ENCODE data around the gene KNTC1.
"Not testable (repeated sequence)": the region's sequence is repeated elsewhere in the genome, so short reads cannot be mapped to it uniquely, and the experiment has no call there.

KNTC1 gene

GRCh38 chr12:122505419-122506051 is 21.5 kb upstream of the KNTC1 start:
- no peak for DNase-seq (ENCODE audit: low read depth)

DNA sequence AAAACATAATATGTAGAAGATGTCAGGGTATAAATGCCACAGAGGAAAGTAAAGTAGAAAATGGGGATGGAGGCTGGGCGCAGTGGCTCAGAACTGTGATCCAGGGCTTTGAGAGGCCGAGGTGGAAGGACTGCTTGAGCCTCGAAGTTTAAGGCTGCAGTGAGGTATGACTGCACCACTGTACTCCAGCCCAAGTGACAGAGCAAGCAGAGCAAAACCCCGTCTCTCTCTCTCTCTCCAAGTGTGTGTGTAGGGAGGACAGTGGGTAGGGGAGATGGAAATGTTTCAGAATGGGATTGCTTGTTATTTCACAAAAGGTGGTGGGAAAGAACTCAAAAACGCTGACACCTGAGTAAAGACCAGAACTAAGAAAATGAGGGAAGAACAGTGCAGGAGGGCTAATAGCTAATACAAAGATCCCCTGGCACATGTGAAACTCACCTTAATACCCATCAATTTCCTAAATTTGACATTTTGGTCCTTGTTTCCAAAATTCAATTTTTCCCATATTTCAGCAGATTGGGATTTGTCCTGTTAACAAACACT is 20.6 kb upstream of the KNTC1 start:
- no peak for DNase-seq (ENCODE audit: low read depth)

DNA sequence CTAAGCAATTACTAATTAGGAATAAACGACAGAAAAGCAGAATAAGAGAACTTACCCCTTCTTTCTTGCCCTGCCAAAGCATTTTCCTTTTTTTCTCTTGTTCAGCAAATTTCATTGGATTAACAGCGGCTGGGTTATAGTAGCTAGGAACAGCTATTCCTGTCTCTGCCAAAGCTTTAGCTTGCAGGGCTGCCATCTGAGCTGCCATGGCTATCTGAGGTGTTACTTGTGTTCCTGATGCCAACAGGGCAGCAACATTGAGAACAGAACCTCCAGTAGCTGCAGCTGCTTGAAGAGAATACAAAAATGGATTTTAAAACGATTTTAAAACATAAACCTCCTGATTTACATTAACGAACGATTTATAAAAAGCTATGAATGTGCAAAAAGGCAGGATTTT is 18.9 kb upstream of the KNTC1 start:
- no peak for DNase-seq (ENCODE audit: low read depth)

DNA sequence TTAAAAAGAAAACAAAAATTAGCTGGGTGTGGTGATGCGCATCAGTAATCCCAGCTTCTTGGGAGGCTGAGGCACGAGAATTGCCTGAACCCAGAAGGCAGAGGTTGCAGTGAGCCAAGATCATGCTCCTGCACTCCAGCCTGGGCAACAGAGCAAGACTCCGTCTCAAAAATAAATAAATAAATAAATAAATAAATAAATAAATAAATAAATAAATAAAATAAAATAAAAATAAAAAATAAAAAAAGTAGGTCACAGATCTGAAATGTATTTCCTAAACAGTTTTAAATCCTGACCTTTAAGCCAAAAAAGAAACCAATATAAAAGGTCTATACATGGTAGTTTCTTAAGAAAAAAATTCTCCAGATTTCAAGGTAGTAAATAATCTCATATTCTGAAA is 14.0 kb upstream of the KNTC1 start:
- not testable (repeated sequence) for DNase-seq (ENCODE audit: low read depth)

DNA sequence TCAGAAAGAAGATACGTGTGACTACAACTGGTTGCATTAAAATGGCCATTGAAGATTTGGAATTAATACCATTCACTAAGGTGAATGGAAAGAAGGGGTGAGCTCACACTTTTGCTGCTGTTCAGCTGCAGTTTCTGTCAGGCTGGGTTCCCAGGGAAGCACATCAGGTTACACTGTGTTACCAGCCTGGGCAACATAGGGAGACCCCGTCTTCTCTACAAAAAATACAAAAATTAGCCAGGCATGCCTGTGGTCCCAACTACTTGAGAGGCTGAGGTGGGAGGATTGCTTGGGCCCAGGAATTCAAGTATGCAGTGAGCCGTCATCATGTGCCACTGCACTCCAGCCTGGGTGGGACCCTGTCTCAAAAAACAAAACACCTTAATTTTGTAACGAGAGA is 13.4 kb upstream of the KNTC1 start:
- no peak for DNase-seq (ENCODE audit: low read depth)

GRCh38 chr12:122515275-122515674 is 11.8 kb upstream of the KNTC1 start:
- no peak for DNase-seq (ENCODE audit: low read depth)

DNA sequence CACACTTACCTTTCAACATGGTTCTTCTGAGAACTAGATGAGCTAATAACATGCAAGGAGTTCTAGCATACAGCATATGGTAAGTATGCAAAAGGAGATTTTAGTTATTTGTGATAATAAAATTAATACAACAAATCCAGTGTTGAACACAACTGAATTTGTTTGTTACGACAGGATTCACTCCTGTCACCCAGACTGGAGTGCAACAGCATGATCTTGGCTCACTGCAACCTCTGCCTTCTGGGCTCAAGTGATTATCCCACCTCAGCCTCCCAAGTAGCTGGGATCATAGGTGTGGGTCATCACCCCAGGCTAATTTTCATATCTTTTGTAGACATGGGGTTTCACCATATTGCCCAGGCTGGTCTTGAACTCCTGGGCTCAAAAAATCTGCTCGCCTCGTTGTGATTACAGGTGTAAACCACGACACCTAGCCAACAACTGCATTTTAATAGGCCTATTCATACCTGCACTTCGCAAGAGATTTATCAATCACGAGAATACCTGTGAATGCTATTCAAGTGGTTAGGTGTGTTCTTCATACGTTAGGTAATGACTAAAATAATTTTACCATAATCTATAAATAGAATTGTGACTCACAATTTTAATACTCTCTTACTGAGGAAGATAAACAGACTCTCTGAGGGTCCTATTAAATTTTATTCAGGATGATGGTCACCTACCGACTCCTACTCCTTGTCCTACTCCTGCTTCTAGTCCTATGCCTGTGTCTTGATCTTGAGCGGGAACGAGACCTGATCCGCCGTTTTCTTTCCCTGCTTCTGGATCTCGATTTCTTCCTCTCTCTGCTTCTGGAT is 10.3 kb upstream of the KNTC1 start:
- DNase-seq (ENCODE audit: low read depth): no peak

DNA sequence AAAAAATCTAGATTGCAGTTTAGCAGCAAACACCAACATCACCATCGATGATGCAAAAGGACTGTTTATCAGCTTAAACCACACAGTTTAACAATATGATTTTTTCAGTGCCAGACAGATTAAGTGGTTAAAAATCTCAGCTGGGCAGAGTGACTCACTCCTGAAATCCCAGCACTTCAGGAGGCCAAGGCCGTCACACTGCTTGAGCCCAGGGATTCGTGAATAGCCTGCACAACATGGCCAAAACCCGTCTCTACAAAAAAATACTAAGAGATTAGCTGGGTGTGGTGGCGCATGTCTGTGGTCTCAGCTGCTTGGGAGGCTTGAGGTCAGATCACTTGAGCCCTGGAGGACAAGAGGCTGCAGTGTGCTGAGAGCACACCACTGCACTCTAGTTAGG is 9.2 kb upstream of the KNTC1 start:
- no peak for DNase-seq (ENCODE audit: low read depth)

DNA sequence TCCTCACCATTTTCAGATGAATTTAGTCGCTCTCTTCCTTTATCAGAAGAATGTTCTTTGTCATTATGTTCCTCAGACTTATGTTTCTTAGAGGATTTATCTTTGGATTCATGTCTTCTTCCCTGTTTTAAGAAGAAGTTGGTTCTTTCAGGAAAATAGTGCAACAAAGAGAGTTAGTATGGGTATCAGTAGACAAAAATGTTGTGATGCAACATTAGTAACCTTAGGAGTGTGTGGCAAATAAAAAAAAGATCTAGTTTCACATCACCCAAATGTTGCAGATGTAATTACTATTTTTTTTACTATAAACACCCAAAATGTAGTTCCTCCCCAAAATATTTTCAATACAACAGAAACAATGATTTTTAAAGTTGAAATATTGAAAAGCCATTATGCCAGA is 8.1 kb upstream of the KNTC1 start:
- DNase-seq (ENCODE audit: low read depth): no peak

DNA sequence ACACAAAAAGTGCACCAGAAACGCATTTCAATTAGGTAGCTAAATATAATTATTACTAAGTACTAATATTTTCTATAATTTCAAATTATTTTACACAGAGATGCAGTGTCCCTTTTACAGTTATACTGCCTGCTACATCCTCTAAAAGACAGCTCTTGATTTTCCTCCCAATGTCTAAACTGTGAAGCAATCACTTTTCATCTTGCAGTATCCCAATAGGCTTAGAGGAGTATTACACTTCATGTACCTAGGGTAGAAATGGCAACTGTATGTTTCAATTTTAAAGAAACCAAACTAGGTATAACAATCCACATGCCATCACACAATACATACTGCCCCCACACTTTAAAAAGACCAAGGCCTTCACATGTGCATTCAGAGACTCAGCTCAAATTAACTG is 7.6 kb upstream of the KNTC1 start:
- no peak for DNase-seq (ENCODE audit: low read depth)

GRCh38 chr12:122520676-122521075 is 6.4 kb upstream of the KNTC1 start:
- no peak for DNase-seq (ENCODE audit: low read depth)

- DNase-seq (ENCODE audit: low read depth): no peak
These were observed 3.8 kb upstream of the KNTC1 start for GRCh38 chr12:122523280-122523679.

DNA sequence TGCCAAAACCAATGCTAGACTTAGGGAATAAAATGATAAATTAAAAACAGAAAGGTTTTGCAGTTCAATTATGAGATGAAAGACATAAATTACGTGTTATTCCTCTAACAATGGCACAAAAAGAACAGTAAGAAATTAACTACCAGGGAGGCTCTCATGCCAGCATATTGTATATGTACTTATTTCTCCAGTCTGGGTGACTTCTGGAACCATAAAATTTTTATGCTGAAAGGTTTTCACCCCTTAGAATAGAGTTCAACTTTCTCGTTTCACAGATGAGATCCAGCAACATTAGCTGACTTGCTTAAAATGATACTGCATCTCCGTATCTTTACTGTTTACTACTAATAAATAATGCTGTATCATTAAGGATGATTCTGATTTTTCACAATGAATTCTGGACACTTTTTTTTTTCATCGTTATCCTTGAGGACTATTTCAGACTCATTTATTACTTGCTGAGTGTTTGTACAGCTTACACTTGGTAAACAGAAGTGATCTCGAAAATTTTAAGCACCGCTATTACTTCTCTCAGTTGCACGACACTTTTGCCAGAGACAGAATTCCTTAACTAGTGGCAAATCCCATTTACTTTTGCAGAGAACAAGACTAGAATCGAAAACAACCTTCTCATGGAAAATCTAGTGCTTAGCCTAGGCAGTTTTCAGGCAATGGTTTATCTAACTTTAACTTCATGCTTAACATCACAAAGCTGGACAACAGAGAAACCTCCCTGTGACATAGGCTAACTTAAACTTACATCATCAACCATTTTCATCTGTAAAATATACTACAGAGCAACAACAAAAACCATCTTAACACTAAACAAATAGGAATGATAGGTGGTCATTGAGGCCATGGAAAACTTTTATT is 3.0 kb upstream of the KNTC1 start:
- no peak for DNase-seq (ENCODE audit: low read depth)

DNA sequence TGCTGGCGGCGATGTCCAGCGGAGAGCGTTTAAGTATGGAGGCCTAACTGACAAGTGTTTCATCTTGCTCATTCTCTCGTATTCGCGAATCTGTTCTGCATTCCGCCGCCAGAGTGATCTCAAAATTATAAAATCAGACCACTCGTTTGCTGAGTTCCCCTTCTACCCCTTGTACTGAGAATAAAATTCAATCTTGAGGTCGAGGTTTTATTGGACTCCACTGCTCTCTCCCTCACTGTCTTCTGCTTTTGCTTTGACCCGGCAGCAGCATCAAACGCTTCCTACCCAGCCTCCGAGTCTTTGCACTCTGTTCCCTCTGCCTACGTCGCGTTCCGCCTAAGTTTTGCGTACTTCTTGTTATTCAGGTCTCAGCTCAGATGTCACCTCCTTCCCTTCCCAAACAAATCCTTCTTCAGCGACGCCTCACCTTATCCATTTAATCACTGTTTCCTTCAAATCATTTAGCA is 462 bp downstream of the KNTC1 start:
- no peak for DNase-seq (ENCODE audit: low read depth)

DNA sequence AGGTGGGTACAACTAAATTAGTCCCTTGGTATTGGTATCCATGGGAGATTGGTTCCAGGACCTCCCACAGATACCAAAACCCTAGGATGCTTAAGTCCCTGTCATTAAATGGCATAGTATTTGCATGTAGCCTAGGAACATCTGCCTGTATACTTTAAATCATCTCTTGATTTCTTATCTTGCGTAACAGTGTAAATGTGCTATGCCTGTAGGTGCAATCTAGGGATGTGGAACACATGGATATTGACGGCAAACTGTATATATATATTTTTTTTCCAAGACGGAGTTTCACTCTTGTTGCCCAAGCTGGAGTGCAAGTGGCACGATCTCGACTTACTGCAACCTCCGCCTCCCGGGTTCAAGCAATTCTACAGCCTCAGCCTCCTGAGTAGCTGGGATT is 1.5 kb downstream of the KNTC1 start:
- no peak for DNase-seq (ENCODE audit: low read depth)

GRCh38 chr12:122528992-122529391 is 1.9 kb downstream of the KNTC1 start:
- no peak for DNase-seq (ENCODE audit: low read depth)

- DNase-seq (ENCODE audit: low read depth): no peak
These were observed 6.8 kb downstream of the KNTC1 start for GRCh38 chr12:122533856-122534255.

- DNase-seq (ENCODE audit: low read depth): no peak
These were observed 10.0 kb downstream of the KNTC1 start for GRCh38 chr12:122537021-122537420.

- DNase-seq (ENCODE audit: low read depth): no peak
These were observed 11.4 kb downstream of the KNTC1 start for GRCh38 chr12:122538496-122538895.

DNA sequence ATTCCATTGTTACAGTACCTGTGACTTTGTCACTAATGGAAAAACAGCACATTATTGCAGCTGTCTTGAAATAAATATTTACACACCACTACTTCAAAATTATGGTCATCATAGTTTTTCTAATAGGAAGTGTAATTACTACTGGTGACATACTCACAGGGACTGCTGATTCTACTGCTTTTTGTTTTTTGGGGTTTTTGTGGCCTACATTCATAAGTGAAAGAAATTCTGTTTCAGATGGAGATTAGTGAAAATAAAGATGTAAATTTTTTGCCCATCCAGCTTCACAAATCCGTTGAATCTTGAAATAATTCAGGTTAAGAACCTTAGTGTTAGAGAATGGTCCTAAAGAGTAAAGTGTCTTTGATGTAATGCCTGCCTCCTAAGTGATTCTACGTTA is 17.5 kb downstream of the KNTC1 start:
- no peak for DNase-seq (ENCODE audit: low read depth)

DNA sequence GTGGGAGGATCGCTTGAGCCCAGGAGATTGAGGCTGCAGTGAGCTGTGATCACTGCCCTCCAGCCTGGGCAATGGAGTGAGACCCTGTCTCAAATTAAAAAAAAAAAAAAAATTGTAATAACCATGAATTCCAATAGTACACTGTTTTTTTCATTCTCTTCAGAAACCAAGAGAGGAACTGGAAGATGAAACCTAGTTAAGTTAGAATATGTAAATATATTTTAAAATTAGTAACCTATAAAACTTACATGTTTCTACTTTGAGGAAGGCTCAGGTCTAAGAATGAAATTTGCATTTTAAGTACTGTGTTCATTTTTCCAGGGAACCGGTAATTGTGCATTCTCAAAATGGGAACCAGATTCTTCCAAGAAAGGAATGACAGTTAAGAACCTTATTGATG is 18.8 kb downstream of the KNTC1 start:
- no peak for DNase-seq (ENCODE audit: low read depth)

DNA sequence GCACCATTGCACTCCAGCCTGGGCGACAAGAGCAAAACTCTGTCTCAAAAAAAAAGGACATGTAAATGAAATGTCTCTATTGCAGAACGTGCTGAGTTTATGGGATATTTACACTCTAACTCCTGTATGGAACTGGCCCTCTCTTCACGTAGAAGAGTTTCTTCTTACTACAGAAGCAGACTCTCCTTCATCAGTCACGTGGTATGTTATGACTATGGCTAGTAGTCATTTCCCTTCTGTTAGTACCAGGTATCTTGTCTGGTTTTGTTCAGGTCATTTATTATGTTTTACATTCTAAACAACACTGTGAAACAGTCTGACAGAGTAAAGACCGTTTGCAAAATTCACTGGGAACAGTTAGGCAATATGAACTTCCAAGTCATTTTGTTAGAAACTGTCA is 20.3 kb downstream of the KNTC1 start:
- DNase-seq (ENCODE audit: low read depth): no peak

Measured in activated T-helper 1 cell treated with Interleukin-2 at 50 U/mL for 16 hours (primary cell).